ENCODE measurements around the gene CTSZ. TPM values are rescaled to one million over a fixed set of nuclear protein-coding genes. Genes with fewer than 3 reads are reported as not detected.

Gene CTSZ
- total RNA-seq, 8 experiments from 2014 or later, result 0.71 to 114 (median 3.3) TPM

DNA sequence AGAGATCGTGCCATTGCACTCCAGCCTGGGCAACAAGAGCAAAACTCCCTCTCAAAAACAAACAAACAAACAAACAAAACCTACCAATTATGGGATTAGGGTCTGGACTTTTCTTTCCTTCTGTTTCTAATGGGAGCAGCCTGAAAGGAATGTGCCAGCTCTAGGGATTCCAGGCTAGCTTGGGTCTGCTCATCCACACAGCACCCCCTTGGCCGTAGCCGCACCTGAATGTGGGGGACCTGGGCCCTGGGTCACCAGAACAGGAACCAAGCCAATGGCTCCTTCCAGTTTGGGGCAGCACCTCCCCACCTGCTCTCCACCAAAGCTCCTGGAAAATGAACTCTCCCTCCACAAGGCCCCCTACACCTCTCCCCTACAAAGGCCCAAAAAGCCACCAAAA, 6.7 kb downstream of the CTSZ start:
- WGBS, 10 experiments, result 57 to 100% (median 80%) methylated on average over 1 to 2 of the region's 3 CpGs; no CpG with 5 or more reads in 6 of the 10 experiments
- Histone ChIP-seq H3K27ac (no peak overlapping the region), H3K4me1 (replicated peaks in 1 of 2) (peaks cover 4 to 20% of the 10 kb centered on the region in 2 donors), H3K4me3 (no peak overlapping the region)
- no peak for ATAC-seq (replicated peaks in 6 of 8)
- in situ Hi-C loops (cut with MboI; ENCODE audit: low pct_unique_long_range_greater_than_20kb in 2 of 9, low sequenced_read_pairs in 9 of 9, unreplicated experiment in 9 of 9), result no loop called here

DNA sequence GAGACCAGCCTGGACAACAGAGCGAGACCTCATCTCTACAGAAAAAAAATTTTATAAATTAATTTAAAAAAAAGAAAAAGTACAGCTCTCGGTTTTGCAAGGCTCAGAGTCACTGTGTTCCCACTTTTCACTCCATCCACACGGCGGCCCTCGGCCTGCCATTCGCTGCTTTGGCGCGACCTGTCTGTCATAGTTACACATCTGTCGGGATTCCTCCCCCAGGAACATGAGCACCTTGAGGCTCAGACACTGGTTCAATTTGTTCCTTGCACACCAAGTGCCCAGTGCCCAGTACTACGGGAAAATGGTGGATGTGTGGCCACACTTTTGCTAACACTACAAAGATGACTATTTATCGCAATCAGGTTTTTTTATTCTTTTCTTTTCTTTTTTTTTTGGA, 8.4 kb downstream of the CTSZ start:
- no peak overlapping the region for H3K4me3 ChIP-seq
- 80 to 100% (median 96%) methylated on average over 1 to 9 of the region's 11 CpGs; no CpG with 5 or more reads in 1 of the 10 experiments for WGBS, 10 experiments
- H3K27ac ChIP-seq, result no peak overlapping the region
- peaks cover 4 to 32% of the 10 kb centered on the region in 2 donors for H3K4me1 ChIP-seq (replicated peaks in 1 of 2)
- ATAC-seq (replicated peaks in 6 of 8), result no peak
- in situ Hi-C loops (cut with MboI; ENCODE audit: low pct_unique_long_range_greater_than_20kb in 2 of 9, low sequenced_read_pairs in 9 of 9, unreplicated experiment in 9 of 9), result no loop called here

DNA sequence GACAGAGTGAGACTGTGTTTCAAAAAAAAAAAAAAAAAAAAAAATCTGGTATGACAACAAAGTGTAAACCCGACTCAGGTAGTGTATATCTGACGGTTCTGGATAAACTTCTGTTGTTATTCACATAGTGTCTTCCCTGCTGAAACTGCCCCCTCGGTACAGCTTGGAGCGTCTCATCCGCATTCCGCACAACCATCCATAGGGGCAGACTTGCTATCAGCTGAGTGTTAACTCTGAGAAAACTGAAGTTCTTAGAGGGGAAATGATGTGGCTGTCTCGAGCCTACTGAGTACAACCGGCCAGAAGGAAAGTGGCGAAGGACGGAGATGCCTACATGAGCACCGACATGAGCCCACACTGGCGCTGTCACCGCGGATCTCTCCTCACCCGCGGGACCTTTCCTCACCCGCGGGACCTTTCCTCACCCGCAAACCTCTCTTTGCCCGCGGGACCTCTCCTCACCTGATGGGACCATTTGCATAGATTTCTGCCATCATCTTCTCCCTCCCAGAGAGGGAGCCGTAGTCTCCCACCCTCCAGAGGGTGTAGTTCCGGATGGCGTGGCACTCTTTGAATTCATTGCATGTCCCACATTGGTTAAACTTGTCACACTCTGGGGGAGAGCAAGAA, 9.8 kb downstream of the CTSZ start:
- WGBS, 10 experiments, result 85 to 100% (median 95%) methylated on average over 1 to 19 of the region's 24 CpGs
- in situ Hi-C loops (cut with MboI; ENCODE audit: low pct_unique_long_range_greater_than_20kb in 2 of 9, low sequenced_read_pairs in 9 of 9, unreplicated experiment in 9 of 9), result no loop called here
- Histone ChIP-seq H3K4me1 (replicated peaks in 1 of 2) (peaks cover 0 to 24% of the 10 kb centered on the region in 2 donors), H3K27ac (no peak overlapping the region), H3K4me3 (no peak overlapping the region)
- peak in 1 of 8 experiments; percentile 25 for ATAC-seq (replicated peaks in 6 of 8)

DNA sequence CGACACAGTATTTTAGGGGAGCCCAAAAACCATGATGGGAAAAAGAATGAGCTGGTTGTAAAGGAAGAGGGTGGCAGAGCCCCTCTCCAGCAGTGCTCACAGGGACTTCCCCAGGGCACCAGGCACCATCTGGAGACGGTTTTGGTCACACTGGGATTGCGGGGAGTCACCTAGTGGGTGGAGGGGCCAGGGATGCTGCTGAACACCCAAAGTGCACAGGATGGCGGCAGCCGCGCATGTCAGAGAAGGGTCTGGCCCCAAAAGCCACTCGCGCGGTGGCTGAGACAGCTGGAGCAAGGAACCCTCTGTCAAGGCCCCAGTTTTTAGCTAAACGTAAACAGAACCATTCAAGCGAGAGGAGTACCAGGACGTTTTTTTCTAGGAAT, 10.8 kb downstream of the CTSZ start:
- H3K4me3 ChIP-seq, result no peak overlapping the region
- H3K4me1 ChIP-seq (replicated peaks in 1 of 2), result peaks cover 0 to 26% of the 10 kb centered on the region in 2 donors
- peak overlapping the region in 1 of 2 donors; percentile 6 for H3K27ac ChIP-seq
- 0 to 100% (median 90%) methylated on average over 1 to 8 of the region's 12 CpGs; no CpG with 5 or more reads in 3 of the 10 experiments for WGBS, 10 experiments
- no peak for ATAC-seq (replicated peaks in 6 of 8)
- in situ Hi-C loops (cut with MboI; ENCODE audit: low pct_unique_long_range_greater_than_20kb in 2 of 9, low sequenced_read_pairs in 9 of 9, unreplicated experiment in 9 of 9), result no loop called here

DNA sequence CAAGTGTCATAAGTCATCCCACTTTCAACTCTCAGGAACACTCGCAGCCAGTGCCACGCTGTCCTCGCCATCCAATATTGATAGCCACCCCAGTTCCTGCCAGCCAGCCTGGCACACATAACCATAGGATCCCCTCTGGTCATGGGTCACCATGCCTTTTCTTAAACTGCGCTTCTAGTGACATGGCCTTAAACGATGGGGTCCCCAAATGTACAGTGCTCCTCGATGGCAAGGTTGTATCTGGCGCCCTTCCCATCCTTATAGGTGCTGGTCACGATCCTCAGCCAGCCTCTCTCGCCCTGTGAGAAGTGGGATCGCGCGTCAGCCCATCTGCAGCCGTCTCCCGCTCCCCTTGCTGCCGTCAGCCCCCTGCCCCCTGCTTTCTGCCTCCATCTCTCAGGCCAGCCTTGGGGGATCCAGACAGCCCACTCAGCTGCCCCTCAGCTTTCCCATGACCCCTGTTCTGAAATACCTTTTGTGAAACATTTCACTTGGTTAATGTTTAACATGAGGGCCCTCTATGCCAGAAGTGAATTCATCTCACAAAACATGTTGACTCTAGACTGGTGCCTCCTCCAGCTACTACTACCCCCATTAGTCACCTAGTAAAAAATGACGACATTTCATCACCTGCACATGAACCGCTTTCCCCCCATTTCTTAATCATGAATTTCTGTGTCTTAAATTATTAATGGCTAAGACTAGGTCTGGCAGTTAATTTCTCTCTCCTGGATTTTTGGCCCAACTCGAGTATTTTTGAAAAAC, 11.4 kb downstream of the CTSZ start:
- Histone ChIP-seq H3K4me3 (no peak overlapping the region), H3K4me1 (replicated peaks in 1 of 2) (peaks cover 0 to 28% of the 10 kb centered on the region in 2 donors), H3K27ac (peak overlapping the region in 1 of 2 donors; percentile 6)
- 28 to 100% (median 60%) methylated on average over 1 to 12 of the region's 18 CpGs; no CpG with 5 or more reads in 1 of the 10 experiments for WGBS, 10 experiments
- peak in 2 of 8 experiments; percentile 8 to 19 for ATAC-seq (replicated peaks in 6 of 8)
- in situ Hi-C loops (cut with MboI; ENCODE audit: low pct_unique_long_range_greater_than_20kb in 2 of 9, low sequenced_read_pairs in 9 of 9, unreplicated experiment in 9 of 9), result no loop called here

DNA sequence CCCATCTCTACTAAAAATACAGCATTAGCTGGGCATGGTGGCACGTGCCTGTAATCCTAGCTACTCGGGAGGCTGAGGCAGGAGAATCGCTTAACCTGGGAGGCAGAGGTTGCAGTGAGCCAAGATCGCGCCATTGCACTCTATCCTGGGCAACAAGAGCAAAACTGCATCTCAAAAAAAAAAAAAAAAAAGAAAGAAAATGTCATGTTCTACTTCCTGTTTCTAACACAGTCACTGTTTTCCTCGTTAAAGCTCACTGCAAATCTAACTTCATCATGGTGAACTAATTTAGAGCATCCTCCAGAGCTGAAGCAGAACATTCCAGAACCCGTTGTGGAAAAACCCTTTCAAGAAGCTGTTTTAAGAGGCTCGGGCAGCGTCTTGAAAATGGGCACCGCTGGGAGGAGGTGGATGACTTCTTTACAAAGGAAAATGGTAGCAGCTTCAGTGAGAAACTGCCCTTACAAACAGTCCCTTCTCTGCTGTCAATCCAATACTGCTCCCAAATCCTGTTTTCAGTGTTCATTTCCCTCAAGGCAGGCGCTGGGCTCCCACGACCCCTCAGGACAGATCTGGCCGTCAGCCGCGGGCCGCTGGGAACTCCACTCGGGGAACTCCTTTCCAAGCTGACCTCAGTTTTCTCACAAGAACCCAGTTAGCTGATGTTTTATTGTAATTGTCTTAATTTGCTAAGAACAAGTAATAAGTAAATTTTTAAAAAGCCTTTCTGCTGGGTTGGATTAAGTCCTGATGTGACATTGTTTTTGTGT, 12.5 kb downstream of the CTSZ start:
- WGBS, 10 experiments, result 16 to 100% (median 78%) methylated on average over 2 to 10 of the region's 17 CpGs; no CpG with 5 or more reads in 2 of the 10 experiments
- ATAC-seq (replicated peaks in 6 of 8), result no peak
- H3K4me1 ChIP-seq (replicated peaks in 1 of 2), result peaks cover 0 to 28% of the 10 kb centered on the region in 2 donors
- H3K4me3 ChIP-seq, result no peak overlapping the region
- in situ Hi-C loops (cut with MboI; ENCODE audit: low pct_unique_long_range_greater_than_20kb in 2 of 9, low sequenced_read_pairs in 9 of 9, unreplicated experiment in 9 of 9), result no loop called here
- no peak overlapping the region for H3K27ac ChIP-seq

DNA sequence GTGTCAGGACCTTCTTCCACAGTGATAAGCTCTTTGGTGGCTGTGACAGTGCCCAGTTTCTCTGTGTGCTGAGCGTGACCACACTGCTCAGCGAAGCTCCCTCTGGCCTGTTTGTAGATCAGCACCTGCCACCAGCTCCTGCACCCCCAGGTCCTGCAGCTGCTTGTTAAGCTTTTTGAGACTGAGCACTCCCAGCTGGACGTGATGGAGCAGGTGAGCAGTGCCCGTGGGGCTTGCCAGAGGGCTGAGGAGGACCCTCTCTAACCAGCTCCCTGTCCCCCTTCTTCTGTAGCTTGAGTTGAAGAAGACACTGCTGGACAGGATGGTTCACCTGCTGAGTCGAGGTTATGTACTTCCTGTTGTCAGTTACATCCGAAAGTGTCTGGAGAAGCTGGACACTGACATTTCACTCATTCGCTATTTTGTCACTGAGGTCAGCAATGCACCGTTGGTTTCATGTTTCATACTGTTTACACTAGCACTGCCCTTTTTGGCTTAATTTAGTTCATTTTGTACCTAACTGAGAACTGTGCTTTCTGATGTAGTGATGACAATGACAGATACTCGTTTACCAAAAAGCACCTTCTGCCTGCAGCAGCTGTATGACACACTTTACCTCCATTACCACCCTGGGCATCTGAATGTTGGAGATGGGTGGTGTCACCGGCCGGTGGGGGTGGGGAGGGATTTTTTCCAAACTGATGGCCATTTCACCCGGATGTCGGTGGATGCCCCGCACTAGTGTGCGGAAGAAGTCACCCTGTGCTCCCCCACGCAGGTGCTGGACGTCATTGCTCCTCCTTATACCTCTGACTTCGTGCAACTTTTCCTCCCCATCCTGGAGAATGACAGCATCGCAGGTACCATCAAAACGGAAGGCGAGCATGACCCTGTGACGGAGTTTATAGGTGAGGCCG, 13.5 kb downstream of the CTSZ start:
- ATAC-seq (replicated peaks in 6 of 8), result no peak
- no peak overlapping the region for H3K4me3 ChIP-seq
- peaks cover 0 to 28% of the 10 kb centered on the region in 2 donors for H3K4me1 ChIP-seq (replicated peaks in 1 of 2)
- in situ Hi-C loops (cut with MboI; ENCODE audit: low pct_unique_long_range_greater_than_20kb in 2 of 9, low sequenced_read_pairs in 9 of 9, unreplicated experiment in 9 of 9), result no loop called here
- no peak overlapping the region for H3K27ac ChIP-seq
- 82 to 100% (median 89%) methylated on average over 2 to 15 of the region's 23 CpGs; no CpG with 5 or more reads in 3 of the 10 experiments for WGBS, 10 experiments

DNA sequence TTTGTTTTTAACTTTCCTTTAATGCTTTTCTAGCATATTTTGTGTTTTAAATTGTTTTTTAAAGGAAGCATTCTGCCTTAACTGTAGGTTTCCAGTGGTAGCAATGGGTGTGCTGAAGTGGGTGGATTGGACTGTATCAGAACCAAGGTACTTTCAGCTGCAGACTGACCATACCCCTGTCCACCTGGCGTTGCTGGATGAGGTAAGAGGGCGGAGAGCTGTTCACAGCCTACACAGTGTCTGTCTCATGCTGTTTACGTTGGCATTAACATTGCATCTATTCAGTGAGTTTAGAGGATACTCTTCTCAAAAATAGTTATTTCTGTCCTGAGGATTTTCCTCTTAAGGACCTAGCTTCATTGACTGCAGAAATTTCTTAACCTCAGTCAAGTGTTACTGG, 14.1 kb downstream of the CTSZ start:
- ATAC-seq (replicated peaks in 6 of 8), result no peak
- in situ Hi-C loops (cut with MboI; ENCODE audit: low pct_unique_long_range_greater_than_20kb in 2 of 9, low sequenced_read_pairs in 9 of 9, unreplicated experiment in 9 of 9), result no loop called here
- Histone ChIP-seq H3K4me3 (no peak overlapping the region), H3K4me1 (replicated peaks in 1 of 2) (peaks cover 0 to 28% of the 10 kb centered on the region in 2 donors), H3K27ac (no peak overlapping the region)
- 69 to 100% (median 100%) methylated on average over 1 to 3 of the region's 3 CpGs; no CpG with 5 or more reads in 3 of the 10 experiments for WGBS, 10 experiments

DNA sequence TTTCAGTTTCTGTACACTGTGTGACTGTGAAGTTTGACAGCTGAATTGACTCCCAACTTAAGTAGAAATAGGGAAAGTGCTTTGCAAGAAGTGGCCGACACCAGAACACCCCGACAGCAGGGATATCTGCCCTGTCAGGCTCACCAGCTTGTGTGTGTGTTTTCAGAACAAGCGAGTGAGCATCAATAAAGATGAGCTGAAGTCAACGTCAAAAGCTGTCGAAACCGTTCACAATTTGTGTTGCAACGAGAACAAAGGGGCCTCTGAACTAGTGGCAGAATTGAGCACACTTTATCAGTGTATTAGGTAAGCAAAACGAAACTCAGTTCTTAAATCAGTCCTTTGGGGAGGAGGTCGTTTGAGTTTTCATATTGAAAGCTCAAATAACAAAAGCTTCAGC, 15.3 kb downstream of the CTSZ start:
- H3K27ac ChIP-seq, result no peak overlapping the region
- in situ Hi-C loops (cut with MboI; ENCODE audit: low pct_unique_long_range_greater_than_20kb in 2 of 9, low sequenced_read_pairs in 9 of 9, unreplicated experiment in 9 of 9), result no loop called here
- peaks cover 0 to 28% of the 10 kb centered on the region in 2 donors for H3K4me1 ChIP-seq (replicated peaks in 1 of 2)
- H3K4me3 ChIP-seq, result no peak overlapping the region
- 73 to 93% (median 80%) methylated on average over 2 to 9 of the region's 9 CpGs for WGBS, 10 experiments
- no peak for ATAC-seq (replicated peaks in 6 of 8)

DNA sequence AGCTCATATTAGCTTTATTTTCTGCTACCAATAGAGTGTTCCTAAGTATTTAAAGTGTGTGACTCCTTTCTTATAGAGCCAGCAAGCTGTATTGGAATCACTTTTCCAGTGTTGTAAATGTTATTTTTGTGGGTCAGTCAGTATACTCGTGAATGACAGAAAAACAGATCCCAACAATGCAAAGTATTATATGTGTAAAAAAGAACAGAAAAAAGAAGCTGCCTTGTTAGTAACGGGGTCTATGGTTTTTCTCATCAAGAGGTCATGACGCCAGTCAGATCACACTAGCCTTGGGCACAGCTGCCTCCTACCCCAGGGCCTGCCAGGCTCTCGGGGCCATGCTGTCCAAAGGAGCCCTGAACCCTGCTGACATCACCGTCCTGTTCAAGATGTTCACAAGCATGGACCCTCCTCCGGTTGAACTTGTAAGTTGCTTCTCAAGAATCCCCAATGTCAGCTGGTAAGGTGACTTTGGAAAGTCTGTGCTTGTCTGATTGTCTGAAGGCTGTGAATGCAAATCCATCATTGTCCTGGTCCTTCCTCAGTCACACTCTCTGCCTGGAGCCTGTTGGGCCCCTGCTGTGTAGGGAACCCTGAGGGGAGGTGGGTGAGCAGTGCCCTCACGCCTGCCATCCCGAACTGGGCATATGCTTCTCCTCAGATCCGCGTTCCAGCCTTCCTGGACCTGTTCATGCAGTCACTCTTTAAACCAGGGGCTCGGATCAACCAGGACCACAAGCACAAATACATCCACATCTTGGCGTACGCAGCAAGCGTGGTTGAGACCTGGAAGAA, 16.2 kb downstream of the CTSZ start:
- 90 to 100% (median 93%) methylated on average over 4 to 8 of the region's 14 CpGs; no CpG with 5 or more reads in 1 of the 10 experiments for WGBS, 10 experiments
- Histone ChIP-seq H3K4me3 (no peak overlapping the region), H3K4me1 (replicated peaks in 1 of 2) (peaks cover 0 to 21% of the 10 kb centered on the region in 2 donors), H3K27ac (no peak overlapping the region)
- ATAC-seq (replicated peaks in 6 of 8), result no peak
- in situ Hi-C loops (cut with MboI; ENCODE audit: low pct_unique_long_range_greater_than_20kb in 2 of 9, low sequenced_read_pairs in 9 of 9, unreplicated experiment in 9 of 9), result no loop called here

DNA sequence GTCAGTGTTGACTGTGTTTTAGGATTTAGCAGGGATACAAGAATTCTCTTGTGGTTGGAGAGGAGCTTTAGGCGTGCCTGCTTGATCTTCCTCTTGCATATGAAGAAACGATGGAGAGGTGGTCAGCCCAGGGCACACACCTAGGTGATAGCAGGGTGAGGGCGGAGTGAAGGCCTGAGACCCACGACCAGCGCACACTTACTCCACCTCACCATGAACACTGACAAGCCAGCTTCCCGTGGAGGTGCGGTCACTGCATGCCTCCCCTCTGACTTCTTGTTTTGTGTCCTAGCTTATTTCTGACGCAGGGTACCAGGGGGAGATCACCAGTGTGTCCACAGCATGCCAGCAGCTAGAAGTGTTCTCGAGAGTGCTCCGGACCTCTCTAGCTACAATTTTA, 17.9 kb downstream of the CTSZ start:
- Histone ChIP-seq H3K4me3 (no peak overlapping the region), H3K4me1 (replicated peaks in 1 of 2) (peaks cover 1 to 6% of the 10 kb centered on the region in 2 donors), H3K27ac (no peak overlapping the region)
- in situ Hi-C loops (cut with MboI; ENCODE audit: low pct_unique_long_range_greater_than_20kb in 2 of 9, low sequenced_read_pairs in 9 of 9, unreplicated experiment in 9 of 9), result no loop called here
- WGBS, 10 experiments, result 83 to 100% (median 94%) methylated on average over 2 to 8 of the region's 10 CpGs; no CpG with 5 or more reads in 2 of the 10 experiments
- ATAC-seq (replicated peaks in 6 of 8), result no peak

DNA sequence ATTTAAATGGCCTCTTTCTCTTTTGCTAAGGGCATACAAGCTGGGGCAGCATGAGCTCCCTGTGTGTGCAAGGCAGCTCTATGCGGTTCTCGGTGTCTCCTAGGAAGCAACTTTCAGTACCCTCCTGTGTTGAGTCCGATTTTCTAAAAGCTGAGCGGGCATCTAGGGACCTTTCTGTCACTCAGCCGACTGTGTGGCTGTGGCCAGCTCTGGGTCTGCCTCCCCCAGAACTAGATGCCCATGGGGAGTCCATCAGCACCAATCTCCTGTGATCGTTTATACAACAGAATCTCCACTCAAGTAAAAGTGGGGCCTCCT, 18.5 kb downstream of the CTSZ start:
- in situ Hi-C loops (cut with MboI; ENCODE audit: low pct_unique_long_range_greater_than_20kb in 2 of 9, low sequenced_read_pairs in 9 of 9, unreplicated experiment in 9 of 9), result no loop called here
- Histone ChIP-seq H3K4me1 (replicated peaks in 1 of 2) (peaks cover 6 to 11% of the 10 kb centered on the region in 2 donors), H3K27ac (no peak overlapping the region), H3K4me3 (no peak overlapping the region)
- ATAC-seq (replicated peaks in 6 of 8), result no peak
- 83 to 100% (median 97%) methylated on average over 2 to 5 of the region's 6 CpGs; no CpG with 5 or more reads in 3 of the 10 experiments for WGBS, 10 experiments
